GOT3 (cell line): ENCODE results near the gene AOAH.
"Not testable (repeated sequence)": the region's sequence is repeated elsewhere in the genome, so short reads cannot be mapped to it uniquely, and the experiment has no call there.

ENCODE experiments used
- DNase-seq: peaks from one replicate; lab custom pipeline; 2025; ENCODE audit warnings: mixed read lengths; lab: John Stamatoyannopoulos, UW

The AOAH gene

GRCh38 chr7:36657036-36657660 lies 67.1 kb downstream of the AOAH start:
- no peak for DNase-seq

GRCh38 chr7:36654436-36654835 lies 69.9 kb downstream of the AOAH start:
- DNase-seq, result no peak

- no peak for DNase-seq
These were observed 70.5 kb downstream of the AOAH start for GRCh38 chr7:36653663-36654355.

GRCh38 chr7:36653008-36653662 lies 71.2 kb downstream of the AOAH start:
- no peak for DNase-seq

GRCh38 chr7:36652431-36652830 lies 71.9 kb downstream of the AOAH start:
- DNase-seq, result no peak

- DNase-seq, result no peak
These were observed 72.9 kb downstream of the AOAH start for GRCh38 chr7:36651404-36651803.

- no peak for DNase-seq
These were observed 73.5 kb downstream of the AOAH start for GRCh38 chr7:36650766-36651312.

- DNase-seq, result no peak
These were observed 74.0 kb downstream of the AOAH start for GRCh38 chr7:36650320-36650719.

- not testable (repeated sequence) for DNase-seq
These were observed 75.0 kb downstream of the AOAH start for GRCh38 chr7:36649319-36649718.

GRCh38 chr7:36648441-36648840 lies 75.9 kb downstream of the AOAH start:
- DNase-seq, result no peak

GRCh38 chr7:36644625-36645422 lies 79.5 kb downstream of the AOAH start:
- DNase-seq, result no peak

- no peak for DNase-seq
These were observed 81.9 kb downstream of the AOAH start for GRCh38 chr7:36642414-36642813.

GRCh38 chr7:36642010-36642409 lies 82.3 kb downstream of the AOAH start:
- DNase-seq, result no peak

GRCh38 chr7:36640682-36641081 lies 83.6 kb downstream of the AOAH start:
- DNase-seq, result no peak

GRCh38 chr7:36639826-36640225 lies 84.5 kb downstream of the AOAH start:
- DNase-seq, result no peak

- DNase-seq, result no peak
These were observed 85.6 kb downstream of the AOAH start for GRCh38 chr7:36638586-36639263.

- DNase-seq, result no peak
These were observed 86.2 kb downstream of the AOAH start for GRCh38 chr7:36638140-36638539.

GRCh38 chr7:36637417-36637816 lies 86.9 kb downstream of the AOAH start:
- DNase-seq, result no peak

- no peak for DNase-seq
These were observed 88.2 kb downstream of the AOAH start for GRCh38 chr7:36636126-36636525.

GRCh38 chr7:36635091-36635490 lies 89.2 kb downstream of the AOAH start:
- DNase-seq, result no peak

GRCh38 chr7:36633377-36633776 lies 90.9 kb downstream of the AOAH start:
- DNase-seq, result no peak
